Measurements from ENCODE around the gene MACROD1.

DNA sequence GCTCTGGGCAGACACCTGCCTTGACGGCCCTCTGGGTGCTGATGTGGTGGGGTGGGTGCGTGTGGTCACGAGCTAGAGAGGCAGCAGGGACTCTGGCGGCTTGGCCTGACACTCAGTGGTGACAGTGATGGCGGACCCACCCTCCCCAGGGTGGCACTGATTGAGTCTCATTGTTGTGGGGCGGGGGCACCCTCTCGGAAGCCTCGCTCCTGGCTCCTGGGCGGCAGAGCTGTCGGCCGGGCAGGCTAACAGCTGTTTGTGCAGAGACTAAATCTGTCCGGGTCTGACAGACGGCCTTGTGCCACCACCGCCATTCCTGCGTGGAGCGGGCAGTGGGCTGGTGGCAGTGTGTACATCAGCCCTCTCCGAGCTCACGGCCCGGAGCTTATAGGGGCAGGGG, 114.6 kb downstream of the MACROD1 start:
- TF ChIP-seq, protein P1, sequence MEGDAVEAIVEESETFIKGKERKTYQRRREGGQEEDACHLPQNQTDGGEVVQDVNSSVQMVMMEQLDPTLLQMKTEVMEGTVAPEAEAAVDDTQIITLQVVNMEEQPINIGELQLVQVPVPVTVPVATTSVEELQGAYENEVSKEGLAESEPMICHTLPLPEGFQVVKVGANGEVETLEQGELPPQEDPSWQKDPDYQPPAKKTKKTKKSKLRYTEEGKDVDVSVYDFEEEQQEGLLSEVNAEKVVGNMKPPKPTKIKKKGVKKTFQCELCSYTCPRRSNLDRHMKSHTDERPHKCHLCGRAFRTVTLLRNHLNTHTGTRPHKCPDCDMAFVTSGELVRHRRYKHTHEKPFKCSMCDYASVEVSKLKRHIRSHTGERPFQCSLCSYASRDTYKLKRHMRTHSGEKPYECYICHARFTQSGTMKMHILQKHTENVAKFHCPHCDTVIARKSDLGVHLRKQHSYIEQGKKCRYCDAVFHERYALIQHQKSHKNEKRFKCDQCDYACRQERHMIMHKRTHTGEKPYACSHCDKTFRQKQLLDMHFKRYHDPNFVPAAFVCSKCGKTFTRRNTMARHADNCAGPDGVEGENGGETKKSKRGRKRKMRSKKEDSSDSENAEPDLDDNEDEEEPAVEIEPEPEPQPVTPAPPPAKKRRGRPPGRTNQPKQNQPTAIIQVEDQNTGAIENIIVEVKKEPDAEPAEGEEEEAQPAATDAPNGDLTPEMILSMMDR (IDR thresholded peaks at IDR 0.05) = no peak
- no peak for TF ChIP-seq ZFX (IDR thresholded peaks at IDR 0.05; ENCODE audit: borderline replicate concordance)
